HEK293 (cell line): ENCODE results near the gene LYZ.

Experiments used
- CTCF ChIA-PET: fragments of 350-600 bp; formaldehyde crosslinking; extraction: SDS; loops from one replicate; lab custom pipeline; 2021; ENCODE audit warnings: antibody characterized with exemption; lab: Yijun Ruan, JAX
- POLR2A ChIA-PET: fragments of 300-600 bp; formaldehyde crosslinking; extraction: SDS; loops from one replicate; lab custom pipeline; 2020; ENCODE audit warnings: antibody characterized with exemption, inconsistent platforms; lab: Yijun Ruan, JAX
- H3K27ac ChIP-seq: fragments of 200-500 bp; sonication (Bioruptor generic); 2 replicates; pipeline ENCODE4 v1.5.1; 2014; ENCODE audit warnings: low read depth, low read length, control low read depth, inconsistent platforms; ENCODE audit errors: extremely low read depth
- H3K36me3 ChIP-seq, 2 experiments: fragments of 200-500 bp in 1 of 2; sonication (Bioruptor generic) in 1 of 2; 1 replicate in 1 of 2; 2 replicates in 1 of 2; pipeline ENCODE4 v1.5.1; 2014 to 2017; ENCODE audit warnings: inconsistent platforms in 2 of 2, low read length in 2 of 2; ENCODE audit not compliant: control insufficient read depth in 2 of 2, insufficient read depth in 1 of 2
- H3K4me1 ChIP-seq: fragments of 200-500 bp; sonication (Bioruptor generic); 2 replicates; pipeline ENCODE4 v1.5.1; 2014; ENCODE audit warnings: mild to moderate bottlenecking, low read length, inconsistent platforms; ENCODE audit not compliant: control insufficient read depth, insufficient read depth
- H3K4me3 ChIP-seq: 2 replicates; pipeline ENCODE4 v1.5.1; 2011; ENCODE audit warnings: low read depth, mild to moderate bottlenecking, control low read depth, low read length, moderate library complexity
- H3K9me3 ChIP-seq: fragments of 200-500 bp; sonication (Bioruptor generic); 2 replicates; pipeline ENCODE4 v1.5.1; 2014; ENCODE audit warnings: low read depth, low read length, inconsistent platforms; ENCODE audit not compliant: control insufficient read depth, insufficient read depth
- FEZF1 ChIP-seq: fragments of 450-650 bp; formaldehyde crosslinking; IDR thresholded peaks from 2 replicates; pipeline ENCODE4 v1.5.1; 2016; ENCODE audit warnings: missing biosample characterization, missing genetic modification characterization
- GLI4 ChIP-seq: fragments of 450-650 bp; formaldehyde crosslinking; IDR thresholded peaks from 2 replicates; pipeline ENCODE4 v1.5.1; 2016; ENCODE audit warnings: missing biosample characterization, missing genetic modification characterization
- PBX3 ChIP-seq: sonication (generic); formaldehyde crosslinking; IDR thresholded peaks from 2 replicates; pipeline ENCODE4 v1.8.1; 2022; ENCODE audit warnings: mild to moderate bottlenecking, moderate library complexity, missing genetic modification reagents
- SP3 ChIP-seq: fragments of 450-650 bp; formaldehyde crosslinking; IDR thresholded peaks from 2 replicates; pipeline ENCODE4 v1.5.1; 2016; ENCODE audit warnings: missing biosample characterization, missing genetic modification characterization
- TRIM28 ChIP-seq: IDR thresholded peaks from 2 replicates; pipeline ENCODE4 v1.6.1; 2011; ENCODE audit warnings: low read length, control low read depth, borderline replicate concordance
- ZBTB10 ChIP-seq: fragments of 450-650 bp; formaldehyde crosslinking; IDR thresholded peaks from 2 replicates; pipeline ENCODE4 v1.5.1; 2016; ENCODE audit warnings: missing biosample characterization, missing genetic modification characterization
- ZBTB11 ChIP-seq: fragments of 450-650 bp; formaldehyde crosslinking; conservative IDR thresholded peaks from 2 replicates; pipeline ENCODE4 v1.5.1; 2016; ENCODE audit warnings: low read depth, missing biosample characterization, missing genetic modification characterization
- ZBTB21 ChIP-seq: fragments of 450-650 bp; formaldehyde crosslinking; IDR thresholded peaks from 2 replicates; pipeline ENCODE4 v1.5.1; 2017; ENCODE audit warnings: missing biosample characterization, missing genetic modification characterization
- ZBTB48 ChIP-seq: fragments of 450-650 bp; formaldehyde crosslinking; IDR thresholded peaks from 2 replicates; pipeline ENCODE4 v1.5.1; 2016; ENCODE audit warnings: missing biosample characterization, missing genetic modification characterization
- ZFP3 ChIP-seq: fragments of 450-650 bp; formaldehyde crosslinking; IDR thresholded peaks from 2 replicates; pipeline ENCODE4 v1.5.1; 2016; ENCODE audit warnings: low read depth, missing biosample characterization, missing genetic modification characterization
- ZNF157 ChIP-seq: fragments of 450-650 bp; formaldehyde crosslinking; IDR thresholded peaks from 2 replicates; pipeline ENCODE4 v1.5.1; 2016; ENCODE audit warnings: missing biosample characterization, missing genetic modification characterization
- ZNF169 ChIP-seq: fragments of 450-650 bp; formaldehyde crosslinking; IDR thresholded peaks from 2 replicates; pipeline ENCODE4 v1.5.1; 2016; ENCODE audit warnings: missing biosample characterization, missing genetic modification characterization
- ZNF274 ChIP-seq, 2 experiments: fragments of 200-500 bp in 1 of 2; fragments of 450-650 bp in 1 of 2; sonication (Bioruptor generic) in 1 of 2; formaldehyde crosslinking in 1 of 2; IDR thresholded peaks; 2 replicates each; pipeline versions ENCODE4 v1.5.1 to v1.6.1; 2014 to 2016; ENCODE audit warnings: borderline replicate concordance in 1 of 2, inconsistent platforms in 1 of 2, low read length in 1 of 2, missing biosample characterization in 1 of 2, missing genetic modification characterization in 1 of 2
- ZNF600 ChIP-seq: fragments of 450-650 bp; formaldehyde crosslinking; IDR thresholded peaks from 2 replicates; pipeline ENCODE4 v1.5.1; 2016; ENCODE audit warnings: missing biosample characterization, missing genetic modification characterization
- ZNF610 ChIP-seq: fragments of 450-650 bp; formaldehyde crosslinking; IDR thresholded peaks from 2 replicates; pipeline ENCODE4 v1.5.1; 2016; ENCODE audit warnings: missing biosample characterization, missing genetic modification characterization, borderline replicate concordance
- ZNF626 ChIP-seq: fragments of 450-650 bp; sonication (Bioruptor Pico); formaldehyde crosslinking; IDR thresholded peaks from 2 replicates; pipeline ENCODE4 v1.5.1; 2018; ENCODE audit warnings: missing biosample characterization, missing genetic modification characterization, inconsistent platforms
- ZNF707 ChIP-seq: fragments of 450-650 bp; formaldehyde crosslinking; IDR thresholded peaks from 2 replicates; pipeline ENCODE4 v1.5.1; 2016; ENCODE audit warnings: missing biosample characterization, missing genetic modification characterization
- ZNF776 ChIP-seq: fragments of 450-650 bp; formaldehyde crosslinking; IDR thresholded peaks from 2 replicates; pipeline ENCODE4 v1.5.0; 2017; ENCODE audit warnings: missing biosample characterization, missing genetic modification characterization, borderline replicate concordance
- ZSCAN16 ChIP-seq: fragments of 450-650 bp; formaldehyde crosslinking; IDR thresholded peaks from 2 replicates; pipeline ENCODE4 v1.5.1; 2016; ENCODE audit warnings: missing biosample characterization, missing genetic modification characterization
- TF ChIP-seq, protein P1 (sequence below): fragments of 450-650 bp; formaldehyde crosslinking; IDR thresholded peaks from 2 replicates; pipeline ENCODE4 v1.5.1; 2016; ENCODE audit warnings: missing biosample characterization, missing genetic modification characterization

The LYZ gene

DNA sequence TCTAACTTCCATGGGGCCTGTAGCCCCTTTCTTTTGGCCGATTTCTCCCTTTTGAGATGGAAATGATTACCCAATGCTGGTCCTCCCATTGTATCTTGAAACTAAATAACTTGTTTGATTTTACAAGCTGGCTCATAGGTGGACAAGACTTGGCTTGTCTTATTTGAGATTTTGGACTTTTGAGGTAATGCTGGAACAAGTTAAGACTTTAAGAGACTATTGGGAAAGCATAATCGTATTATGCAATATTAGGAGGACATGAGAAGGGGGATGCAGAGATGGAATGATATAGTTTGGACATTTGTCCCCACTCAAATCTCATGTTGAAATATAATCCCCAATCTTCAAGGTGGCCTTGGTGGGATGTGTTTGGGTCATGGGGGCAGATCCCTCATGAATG, 49.2 kb upstream of the LYZ start (continued):
- TF ChIP-seq, protein P1, sequence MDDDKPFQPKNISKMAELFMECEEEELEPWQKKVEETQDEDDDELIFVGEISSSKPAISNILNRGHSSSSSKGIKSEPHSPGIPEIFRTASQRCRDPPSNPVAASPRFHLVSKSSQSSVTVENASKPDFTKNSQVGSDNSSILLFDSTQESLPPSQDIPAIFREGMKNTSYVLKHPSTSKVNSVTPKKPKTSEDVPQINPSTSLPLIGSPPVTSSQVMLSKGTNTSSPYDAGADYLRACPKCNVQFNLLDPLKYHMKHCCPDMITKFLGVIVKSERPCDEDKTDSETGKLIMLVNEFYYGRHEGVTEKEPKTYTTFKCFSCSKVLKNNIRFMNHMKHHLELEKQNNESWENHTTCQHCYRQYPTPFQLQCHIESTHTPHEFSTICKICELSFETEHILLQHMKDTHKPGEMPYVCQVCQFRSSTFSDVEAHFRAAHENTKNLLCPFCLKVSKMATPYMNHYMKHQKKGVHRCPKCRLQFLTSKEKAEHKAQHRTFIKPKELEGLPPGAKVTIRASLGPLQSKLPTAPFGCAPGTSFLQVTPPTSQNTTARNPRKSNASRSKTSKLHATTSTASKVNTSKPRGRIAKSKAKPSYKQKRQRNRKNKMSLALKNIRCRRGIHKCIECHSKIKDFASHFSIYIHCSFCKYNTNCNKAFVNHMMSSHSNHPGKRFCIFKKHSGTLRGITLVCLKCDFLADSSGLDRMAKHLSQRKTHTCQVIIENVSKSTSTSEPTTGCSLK, result no peak
- no peak for TF ChIP-seq ZNF707 (tag by site-specific recombination)

DNA sequence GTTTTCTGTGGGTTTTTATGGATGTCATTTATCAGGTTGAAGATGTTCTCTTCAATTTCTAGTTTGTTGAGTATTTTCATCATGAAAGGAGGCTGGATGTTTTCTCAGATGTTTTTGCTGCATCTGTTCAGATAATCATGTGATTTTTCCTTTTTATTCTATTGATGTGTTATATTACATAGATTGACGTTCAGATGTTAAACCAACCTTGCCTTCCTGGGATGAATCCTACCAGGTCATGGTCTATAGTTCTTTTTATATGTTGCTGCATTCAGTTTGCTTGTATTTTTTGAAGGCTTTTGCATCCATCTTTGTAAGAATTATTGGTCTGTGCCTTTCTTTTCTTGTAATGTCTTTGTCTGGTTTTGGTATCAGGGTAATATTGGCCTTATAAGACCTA, 43.9 kb upstream of the LYZ start:
- no peak for TF ChIP-seq ZNF157
- TF ChIP-seq ZSCAN16, result no peak
- no peak for TF ChIP-seq SP3 (tag by site-specific recombination)
- no peak for TF ChIP-seq PBX3 (CRISPR knock-in tag)
- no peak for TF ChIP-seq ZBTB48 (tag by site-specific recombination)
- CTCF ChIA-PET, result no interaction called here

GRCh38 chr12:69309461-69309860, 38.7 kb upstream of the LYZ start:
- TF ChIP-seq ZNF600 (tag by site-specific recombination) (no peak), ZNF274 (IDR thresholded peaks at IDR 0.05; ENCODE audit: low read length) (no peak), ZNF274 (tag by site-specific recombination; IDR thresholded peaks at IDR 0.05; ENCODE audit: borderline replicate concordance) (no peak), GLI4 (no peak), ZNF626 (tag by site-specific recombination) (no peak), ZFP3 (tag by site-specific recombination) (no peak), ZBTB10 (tag by site-specific recombination) (no peak), ZNF169 (no peak), ZBTB11 (no peak), TRIM28 (no peak), ZNF610 (tag by site-specific recombination) (no peak), ZNF776 (tag by site-specific recombination) (no peak), FEZF1 (tag by site-specific recombination) (no peak), ZBTB21 (no peak)

More for the DNA sequence above, 43.9 kb upstream of the LYZ start:
- no peak overlapping the region for H3K4me3 ChIP-seq
- H3K27ac ChIP-seq, result no peak overlapping the region
- POLR2A ChIA-PET, result no interaction called here
- H3K9me3 ChIP-seq, result no peaks in the 10 kb centered on the region
- H3K4me1 ChIP-seq, result no peaks in the 10 kb centered on the region
- H3K36me3 ChIP-seq, result no peaks in the 10 kb centered on the region

More at GRCh38 chr12:69309461-69309860, 38.7 kb upstream of the LYZ start:
- H3K27ac ChIP-seq, result no peak overlapping the region
- H3K4me1 ChIP-seq, result no peaks in the 10 kb centered on the region
- H3K4me3 ChIP-seq, result no peak overlapping the region
- ChIA-PET POLR2A (no interaction called here), CTCF (no interaction called here)
- no peaks in the 10 kb centered on the region for H3K36me3 ChIP-seq
- no peaks in the 10 kb centered on the region for H3K9me3 ChIP-seq
